Hepatocyte (in vitro differentiated cells): ENCODE measurements around the gene KIF5C.

ENCODE experiments used
- EZH2 ChIP-seq: fragments of 200-600 bp; sonication (generic); IDR thresholded peaks from 2 replicates; pipeline ENCODE4 v1.6.1; 2016; ENCODE audit warnings: antibody characterized with exemption, mild to moderate bottlenecking, borderline replicate concordance
- EZH2phosphoT487 ChIP-seq: fragments of 200-600 bp; sonication (generic); IDR thresholded peaks from one replicate; pipeline ENCODE4 v1.6.1; 2018; ENCODE audit warnings: antibody characterized with exemption, mild to moderate bottlenecking, low read depth, moderate library complexity; ENCODE audit not compliant: unreplicated experiment, severe bottlenecking
- TF ChIP-seq, protein P1 (sequence below): fragments of 200-600 bp; sonication (generic); IDR thresholded peaks from 2 replicates; pipeline ENCODE4 v1.5.1; 2016; ENCODE audit warnings: antibody characterized with exemption, mild to moderate bottlenecking; ENCODE audit not compliant: poor library complexity

DNA sequence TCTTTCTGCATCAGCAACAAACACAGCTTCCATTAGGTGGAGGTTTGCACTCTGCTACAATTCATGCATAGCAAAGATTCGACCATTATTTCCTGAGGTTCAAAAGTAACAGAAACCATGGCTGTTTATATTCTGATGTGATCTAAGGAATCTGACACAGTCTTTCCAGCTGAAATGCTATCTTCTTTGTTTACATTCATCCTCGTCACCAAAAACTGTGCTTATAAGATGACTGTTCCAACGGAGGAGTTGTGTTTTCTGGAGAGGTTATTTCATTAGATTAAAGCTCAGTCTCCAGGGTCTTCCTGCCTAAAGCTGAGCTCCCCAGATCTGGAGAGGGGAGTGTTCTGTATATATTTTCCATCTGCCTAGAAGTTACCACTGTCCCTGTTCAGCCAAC lies 118.3 kb downstream of the KIF5C start:
- TF ChIP-seq EZH2 (no peak), EZH2phosphoT487 (no peak)
- TF ChIP-seq, protein P1, sequence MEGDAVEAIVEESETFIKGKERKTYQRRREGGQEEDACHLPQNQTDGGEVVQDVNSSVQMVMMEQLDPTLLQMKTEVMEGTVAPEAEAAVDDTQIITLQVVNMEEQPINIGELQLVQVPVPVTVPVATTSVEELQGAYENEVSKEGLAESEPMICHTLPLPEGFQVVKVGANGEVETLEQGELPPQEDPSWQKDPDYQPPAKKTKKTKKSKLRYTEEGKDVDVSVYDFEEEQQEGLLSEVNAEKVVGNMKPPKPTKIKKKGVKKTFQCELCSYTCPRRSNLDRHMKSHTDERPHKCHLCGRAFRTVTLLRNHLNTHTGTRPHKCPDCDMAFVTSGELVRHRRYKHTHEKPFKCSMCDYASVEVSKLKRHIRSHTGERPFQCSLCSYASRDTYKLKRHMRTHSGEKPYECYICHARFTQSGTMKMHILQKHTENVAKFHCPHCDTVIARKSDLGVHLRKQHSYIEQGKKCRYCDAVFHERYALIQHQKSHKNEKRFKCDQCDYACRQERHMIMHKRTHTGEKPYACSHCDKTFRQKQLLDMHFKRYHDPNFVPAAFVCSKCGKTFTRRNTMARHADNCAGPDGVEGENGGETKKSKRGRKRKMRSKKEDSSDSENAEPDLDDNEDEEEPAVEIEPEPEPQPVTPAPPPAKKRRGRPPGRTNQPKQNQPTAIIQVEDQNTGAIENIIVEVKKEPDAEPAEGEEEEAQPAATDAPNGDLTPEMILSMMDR, result no peak
